HUES64 (cell line): ENCODE measurements around the gene ZBTB2.
"Not testable (repeated sequence)": the region's sequence is repeated elsewhere in the genome, so short reads cannot be mapped to it uniquely, and the experiment has no call there.

ENCODE experiments used
- H3K27ac ChIP-seq: 2 replicates; pipeline ENCODE4 v1.7.0; 2013; ENCODE audit warnings: low read depth, low read length, inconsistent platforms
- H3K27me3 ChIP-seq: 2 replicates; pipeline ENCODE4 v1.6.1; 2013; ENCODE audit warnings: mild to moderate bottlenecking, low read length; ENCODE audit not compliant: insufficient read depth
- H3K36me3 ChIP-seq: 2 replicates; pipeline ENCODE4 v1.6.1; 2013; ENCODE audit warnings: mild to moderate bottlenecking, low read length; ENCODE audit not compliant: insufficient read depth
- H3K4me1 ChIP-seq: 2 replicates; pipeline ENCODE4 v1.6.1; 2013; ENCODE audit warnings: mild to moderate bottlenecking, low read length, moderate library complexity; ENCODE audit not compliant: insufficient read depth
- H3K4me3 ChIP-seq: 2 replicates; pipeline ENCODE4 v1.5.1; 2013; ENCODE audit warnings: mild to moderate bottlenecking, low read length, moderate library complexity
- H3K9ac ChIP-seq: 2 replicates; pipeline ENCODE4 v1.6.1; 2013; ENCODE audit warnings: mild to moderate bottlenecking, low read depth, low read length
- H3K9me3 ChIP-seq: 2 replicates; pipeline ENCODE4 v1.6.1; 2013; ENCODE audit warnings: low read depth, low read length; ENCODE audit not compliant: insufficient read depth
- WGBS: fragments of 150-250, 120-280 bp; methylation state at CpG from one replicate; pipeline ENCODE4 v1.1.7; 2013; ENCODE audit warnings: missing lambda C conversion rate; 5-methylcytosine and 5-hydroxymethylcytosine counted together

The ZBTB2 gene

DNA sequence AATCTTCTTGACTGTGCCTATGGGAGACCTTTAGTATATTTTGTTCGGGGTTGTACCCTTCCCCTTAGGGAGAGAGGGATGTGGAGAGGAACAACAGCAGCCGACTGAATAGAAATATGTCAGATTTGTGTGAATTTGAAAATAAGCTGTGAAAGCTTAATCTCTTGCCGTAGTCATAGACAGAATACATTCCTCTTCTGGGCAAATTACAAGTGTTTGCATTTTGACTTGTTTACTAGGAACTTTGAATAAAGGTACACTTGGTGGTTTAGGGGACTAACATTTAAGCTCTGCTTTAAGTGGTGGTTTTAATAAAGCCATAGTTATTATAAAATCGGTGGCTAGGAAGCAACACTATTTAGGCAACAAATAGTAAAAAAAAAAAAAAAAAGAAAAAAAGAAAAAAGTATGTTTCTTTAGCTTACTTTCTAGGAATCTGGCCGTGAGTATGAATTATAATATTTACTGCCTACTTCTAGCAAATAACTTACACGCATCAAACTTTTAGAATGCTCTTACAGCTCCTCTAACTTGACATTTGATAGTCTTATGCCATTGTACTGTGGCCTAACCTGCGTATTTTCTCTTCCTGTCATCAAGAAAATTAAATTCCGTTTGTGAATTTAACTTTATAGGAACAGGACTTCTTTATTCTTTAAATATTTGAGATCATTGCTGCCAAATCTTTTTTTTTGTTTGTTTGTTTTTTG lies 65.1 kb downstream of the ZBTB2 start:
- Histone ChIP-seq H3K4me1 (peaks cover 8% of the 10 kb centered on the region; the same call in 1 of the 2 replicates), H3K27ac (no peak overlapping the region), H3K4me3 (peak overlapping the region; percentile 62), H3K27me3 (peaks cover 8% of the 10 kb centered on the region; the same call in 1 of the 2 replicates), H3K36me3 (no peaks in the 10 kb centered on the region), H3K9me3 (no peaks in the 10 kb centered on the region), H3K9ac (no peak overlapping the region)
- WGBS, result 83% methylated on average over 6 of the region's 8 CpGs

GRCh38 chr6:151325075-151326050 lies 66.0 kb downstream of the ZBTB2 start:
- peak overlapping the region; percentile 56 for H3K9ac ChIP-seq
- H3K9me3 ChIP-seq, result no peaks in the 10 kb centered on the region
- peak overlapping the region; percentile 62 for H3K4me3 ChIP-seq
- H3K4me1 ChIP-seq, result peaks cover 8% of the 10 kb centered on the region; the same call in 1 of the 2 replicates
- H3K27me3 ChIP-seq, result peaks cover 8% of the 10 kb centered on the region; the same call in 1 of the 2 replicates
- no peak overlapping the region for H3K27ac ChIP-seq
- H3K36me3 ChIP-seq, result no peaks in the 10 kb centered on the region
- WGBS, result 16% methylated on average over 46 of the region's 46 CpGs

GRCh38 chr6:151324488-151324825 lies 66.9 kb downstream of the ZBTB2 start:
- Histone ChIP-seq H3K9me3 (no peaks in the 10 kb centered on the region), H3K27ac (no peak overlapping the region), H3K27me3 (peaks cover 8% of the 10 kb centered on the region; the same call in 1 of the 2 replicates), H3K36me3 (no peaks in the 10 kb centered on the region), H3K4me3 (no peak overlapping the region), H3K9ac (no peak overlapping the region), H3K4me1 (peaks cover 8% of the 10 kb centered on the region; the same call in 1 of the 2 replicates)
- 52% methylated on average over 6 of the region's 6 CpGs for WGBS

DNA sequence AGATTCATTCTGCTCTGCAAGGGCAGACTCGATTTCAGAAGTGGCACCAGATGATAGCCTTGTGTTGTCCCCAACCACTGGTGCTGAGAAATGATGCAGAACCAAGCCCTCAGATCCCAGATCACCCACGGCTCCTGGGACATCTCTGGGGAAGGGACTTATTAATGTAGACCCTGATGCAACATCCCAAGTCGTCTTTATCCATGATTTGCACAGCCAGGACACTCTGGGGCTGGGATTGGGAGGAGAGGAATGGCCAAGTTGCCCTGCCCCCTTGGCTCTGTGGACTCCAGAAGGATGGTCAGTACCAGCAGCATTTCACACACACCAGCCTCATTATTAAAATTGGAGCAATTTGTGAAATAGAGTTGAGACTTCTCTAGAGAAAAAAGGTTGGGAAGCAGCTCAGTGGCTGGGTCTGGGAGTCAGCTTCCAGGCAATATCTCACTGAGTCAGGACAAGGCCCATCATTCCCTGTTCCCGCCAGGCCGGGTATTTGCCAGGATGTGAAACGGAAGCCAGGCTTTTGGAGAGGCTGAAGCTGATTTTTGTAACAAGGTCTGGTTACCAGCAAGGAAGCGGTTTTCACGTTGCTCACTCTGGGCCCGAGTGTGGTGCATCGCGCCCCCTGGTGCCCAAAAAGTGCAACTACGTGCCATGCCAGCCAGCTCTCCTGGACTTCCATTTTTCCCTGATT lies 67.4 kb downstream of the ZBTB2 start:
- Histone ChIP-seq H3K36me3 (no peaks in the 10 kb centered on the region), H3K27ac (no peak overlapping the region), H3K4me3 (no peak overlapping the region), H3K9me3 (no peaks in the 10 kb centered on the region), H3K9ac (no peak overlapping the region), H3K27me3 (peaks cover 8% of the 10 kb centered on the region; the same call in 1 of the 2 replicates), H3K4me1 (peaks cover 8% of the 10 kb centered on the region; the same call in 1 of the 2 replicates)
- WGBS, result 26% methylated on average over 12 of the region's 12 CpGs

DNA sequence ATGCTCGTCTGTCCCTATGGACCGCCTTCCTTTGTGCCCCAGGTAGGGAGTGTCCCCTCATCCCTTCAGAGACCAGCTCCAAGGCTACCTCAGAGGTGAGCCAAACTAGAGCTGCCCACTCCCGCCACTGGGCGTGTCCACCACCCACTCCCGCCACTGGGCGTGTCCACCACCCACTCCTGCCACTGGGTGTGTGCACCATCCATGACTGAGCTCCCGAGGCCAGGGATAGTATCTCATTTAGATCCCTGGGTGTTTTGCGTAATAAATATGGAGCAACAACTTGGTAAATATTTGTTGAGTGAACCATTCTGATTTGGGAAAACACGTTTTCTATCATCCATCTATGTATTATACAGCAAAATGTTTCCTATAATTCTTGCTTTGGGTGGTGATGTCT lies 68.8 kb downstream of the ZBTB2 start:
- peaks cover 8% of the 10 kb centered on the region; the same call in 1 of the 2 replicates for H3K4me1 ChIP-seq
- 97% methylated on average over 8 of the region's 9 CpGs for WGBS
- H3K9ac ChIP-seq, result no peak overlapping the region
- H3K4me3 ChIP-seq, result no peak overlapping the region
- H3K9me3 ChIP-seq, result no peaks in the 10 kb centered on the region
- no peaks in the 10 kb centered on the region for H3K36me3 ChIP-seq
- H3K27ac ChIP-seq, result no peak overlapping the region
- H3K27me3 ChIP-seq, result peaks cover 8% of the 10 kb centered on the region; the same call in 1 of the 2 replicates

DNA sequence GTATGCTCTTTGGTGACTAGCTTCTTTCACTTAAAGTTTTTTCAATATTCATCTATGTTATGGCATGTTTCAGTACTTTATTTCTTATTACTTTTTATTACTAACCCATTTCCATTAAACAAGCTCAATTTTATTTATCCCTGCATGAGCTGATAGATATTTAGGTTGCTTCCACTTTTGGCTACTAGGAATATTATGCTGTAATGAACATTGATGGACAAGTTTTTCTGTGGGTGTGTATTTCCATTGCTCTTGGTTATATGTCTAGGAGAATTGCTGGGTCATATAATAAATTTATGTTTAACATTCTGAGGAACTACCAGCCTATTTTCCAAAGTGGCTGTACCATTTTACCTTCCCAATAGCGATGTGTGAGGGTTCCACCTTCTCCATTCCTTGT lies 69.9 kb downstream of the ZBTB2 start:
- Histone ChIP-seq H3K9me3 (no peaks in the 10 kb centered on the region), H3K27me3 (peaks cover 8% of the 10 kb centered on the region; the same call in 1 of the 2 replicates), H3K4me3 (no peak overlapping the region), H3K9ac (no peak overlapping the region), H3K36me3 (no peaks in the 10 kb centered on the region), H3K4me1 (peaks cover 8% of the 10 kb centered on the region; the same call in 1 of the 2 replicates), H3K27ac (no peak overlapping the region)
- WGBS, result 100% methylated on average over 1 of the region's 1 CpG

DNA sequence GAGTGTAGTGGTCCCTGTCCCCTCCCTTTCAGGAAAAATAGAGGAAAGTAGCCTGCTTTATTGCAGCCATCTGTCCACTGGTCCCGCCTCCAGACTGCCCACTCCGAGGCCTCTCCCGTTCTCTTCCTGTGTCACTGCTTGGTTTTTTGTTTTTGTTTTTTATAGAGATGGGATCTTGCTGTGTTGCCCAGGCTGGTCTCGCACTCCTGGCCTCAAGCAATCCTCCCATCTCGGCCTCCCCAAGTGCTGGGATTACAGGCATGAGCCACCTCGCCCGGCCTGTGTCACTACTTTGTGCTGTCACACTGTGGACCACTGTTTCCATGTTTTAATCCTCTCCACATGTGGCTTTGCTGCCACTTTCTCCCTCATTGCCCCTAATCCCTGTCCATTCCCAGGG lies 71.2 kb downstream of the ZBTB2 start:
- Histone ChIP-seq H3K9ac (no peak overlapping the region), H3K4me3 (no peak overlapping the region), H3K27me3 (0 out of 2 replicates have a peak, but pooled peaks cover 3% of the 10 kb centered on the region), H3K4me1 (peaks cover 8% of the 10 kb centered on the region; the same call in 1 of the 2 replicates), H3K9me3 (no peaks in the 10 kb centered on the region), H3K36me3 (0 out of 2 replicates have a peak, but pooled peaks cover 3% of the 10 kb centered on the region), H3K27ac (no peak overlapping the region)
- 94% methylated on average over 7 of the region's 7 CpGs for WGBS

- no peaks in the 10 kb centered on the region for H3K9me3 ChIP-seq
- peaks cover 5% of the 10 kb centered on the region; the same call in 1 of the 2 replicates for H3K4me1 ChIP-seq
- 97% methylated on average over 3 of the region's 3 CpGs for WGBS
- H3K36me3 ChIP-seq, result 0 out of 2 replicates have a peak, but pooled peaks cover 3% of the 10 kb centered on the region
- no peak overlapping the region for H3K4me3 ChIP-seq
- no peak overlapping the region for H3K9ac ChIP-seq
- H3K27me3 ChIP-seq, result no peaks in the 10 kb centered on the region
- no peak overlapping the region for H3K27ac ChIP-seq
Measured at GRCh38 chr6:151317995-151318365, 73.4 kb downstream of the ZBTB2 start.

DNA sequence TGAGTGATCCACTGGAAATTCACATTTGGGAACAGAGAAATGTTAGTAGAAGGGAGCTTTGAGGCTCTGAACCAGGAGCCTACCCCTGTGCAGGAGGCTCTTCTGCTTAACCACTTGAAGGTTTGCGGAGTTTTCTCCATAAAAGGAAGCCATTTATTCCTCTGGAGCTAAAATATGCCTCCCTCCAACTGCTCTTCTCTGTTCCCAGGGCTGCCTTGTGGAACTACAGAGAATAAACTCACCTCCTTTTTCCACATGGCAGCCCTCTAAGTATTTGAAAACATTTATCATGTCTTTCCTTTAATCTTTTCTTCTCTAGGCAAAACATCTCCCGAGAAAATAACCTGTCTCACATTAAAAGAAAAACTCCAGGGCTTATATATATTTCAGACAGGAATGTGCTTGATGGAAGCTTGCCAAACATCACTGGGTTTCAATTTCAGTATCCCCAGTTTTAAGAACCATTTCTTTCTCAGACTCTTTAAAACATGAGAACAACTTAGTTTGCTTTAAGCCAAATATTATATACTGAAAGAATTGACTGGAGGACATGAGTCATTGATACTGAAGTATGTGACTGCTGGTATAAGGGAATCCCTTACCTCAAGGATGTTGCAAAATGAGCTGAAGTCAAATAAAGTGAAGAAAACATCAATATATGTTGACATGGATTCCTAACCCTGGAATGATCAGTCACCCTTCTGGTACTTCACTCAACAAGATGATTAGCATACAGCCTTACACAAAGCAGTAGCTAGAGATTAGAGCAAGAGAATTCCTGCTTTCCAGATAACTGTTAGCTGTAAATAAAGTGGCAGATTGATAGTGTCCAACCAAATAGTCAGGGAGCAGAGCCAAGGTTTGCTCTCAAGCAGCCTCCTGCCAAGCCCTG lies 74.0 kb downstream of the ZBTB2 start:
- 0 out of 2 replicates have a peak, but pooled peaks cover 3% of the 10 kb centered on the region for H3K36me3 ChIP-seq
- no peak overlapping the region for H3K27ac ChIP-seq
- 93% methylated on average over 2 of the region's 2 CpGs for WGBS
- no peaks in the 10 kb centered on the region for H3K9me3 ChIP-seq
- peaks cover 9% of the 10 kb centered on the region; the same call in 1 of the 2 replicates for H3K4me1 ChIP-seq
- H3K27me3 ChIP-seq, result no peaks in the 10 kb centered on the region
- no peak overlapping the region for H3K9ac ChIP-seq
- no peak overlapping the region for H3K4me3 ChIP-seq

GRCh38 chr6:151315661-151316060 lies 75.7 kb downstream of the ZBTB2 start:
- not testable (repeated sequence) for H3K4me1 ChIP-seq, H3K27ac ChIP-seq, H3K9ac ChIP-seq, H3K4me3 ChIP-seq, H3K27me3 ChIP-seq, H3K36me3 ChIP-seq, H3K9me3 ChIP-seq
- WGBS, result 83% methylated on average over 2 of the region's 3 CpGs
